ENCODE data around the gene SH2D3C. TPM values are rescaled to one million over a fixed set of nuclear protein-coding genes. Genes with fewer than 3 reads are reported as not detected.

Gene SH2D3C
- total and polyA plus RNA-seq, 2 of the 8 experiments (the other 6 are each of a cell fraction or from before 2014, with no cell fraction given) = 6.4 to 8.1 TPM

DNA sequence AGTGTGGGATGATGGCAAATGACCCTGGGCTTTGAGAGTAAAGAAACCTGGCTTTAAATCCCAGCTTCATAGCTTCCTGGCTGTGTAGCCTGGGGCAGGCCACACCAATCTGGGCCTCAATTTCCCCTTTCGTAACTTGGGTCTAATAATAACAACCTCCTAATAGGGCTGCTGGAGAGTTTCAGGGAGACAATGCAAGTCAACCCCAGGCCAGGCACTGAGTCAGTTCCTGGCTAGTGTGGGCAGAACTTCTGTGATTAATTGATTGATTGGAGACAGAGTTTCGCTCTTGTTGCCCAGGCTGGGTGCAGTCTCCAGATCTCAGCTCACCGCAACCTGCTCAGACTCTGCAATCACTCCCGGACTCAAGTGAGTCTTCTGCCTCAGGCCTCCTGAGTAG, 3.3 kb upstream of the SH2D3C start:
- no peak overlapping the region for H2BK12ac ChIP-seq (ENCODE audit: low read depth, low read length)
- no peak overlapping the region for H3K4me3 ChIP-seq (ENCODE audit: extremely low read depth in 1 of 4, insufficient read depth in 2 of 4, low read depth in 3 of 4, low read length in 4 of 4)
- no peak overlapping the region for H2AK5ac ChIP-seq (ENCODE audit: low read depth, low read length)
- no peak overlapping the region for H3K4me2 ChIP-seq (ENCODE audit: insufficient read depth in 1 of 2, low read depth in 2 of 2, low read length in 2 of 2)
- no peak overlapping the region for H3K23ac ChIP-seq (ENCODE audit: insufficient read length)
- peaks cover 0 to 18% (median 10%) of the 10 kb centered on the region in 4 experiments; a peak in 5 of 7 replicates for H3K4me1 ChIP-seq (replicated peaks in 1 of 4; ENCODE audit: control insufficient read depth in 3 of 4, insufficient read depth in 4 of 4, low read length in 3 of 4)
- no peak overlapping the region for H3K4ac ChIP-seq (replicated peaks; ENCODE audit: insufficient read length, low read depth, low read length)
- no peak overlapping the region for H4K91ac ChIP-seq (replicated peaks; ENCODE audit: insufficient read length, low read length)
- no peaks in the 10 kb centered on the region for H3K9me3 ChIP-seq (ENCODE audit: insufficient read depth in 2 of 2, low read depth in 1 of 2, low read length in 1 of 2)
- H3K23me2 ChIP-seq (ENCODE audit: low read depth, low read length) = no peaks in the 10 kb centered on the region
- H3K27me3 ChIP-seq (replicated peaks in 1 of 4; ENCODE audit: control insufficient read depth in 3 of 4, extremely low read depth in 1 of 4, insufficient read depth in 3 of 4, low read length in 3 of 4) = no peaks in the 10 kb centered on the region
- H3K36me3 ChIP-seq (ENCODE audit: control insufficient read depth in 2 of 4, insufficient read depth in 4 of 4, low read length in 3 of 4) = no peaks in the 10 kb centered on the region
- 94% methylated on average over 4 of the region's 4 CpGs; no CpG with 5 or more reads in 1 of the 2 experiments for WGBS, 2 experiments (ENCODE audit: extremely low coverage in 1 of 2, insufficient coverage in 1 of 2, insufficient read length in 1 of 2, insufficient replicate concordance in 2 of 2, low coverage in 1 of 2, low lambda C conversion rate in 2 of 2, missing lambda C conversion rate in 1 of 2)
- CTCF ChIA-PET (ENCODE audit: partially characterized antibody) = interaction anchor here (1.9 to 16.2 kb wide), 4 partner anchors 14 to 47 kb away, joined by 6 to 227 read pairs (median 28); partner anchors contain the start of gene TOR2A
- H2BK20ac ChIP-seq (ENCODE audit: low read length) = no peak overlapping the region
- FAIRE-seq (no peak), DNase-seq (ENCODE audit: low read depth in 1 of 2, low spot score in 2 of 2) (no peak)
- peaks cover under 1 to 1% of the 10 kb centered on the region in 2 experiments; a peak in 2 of 4 replicates for H3K79me2 ChIP-seq (ENCODE audit: control insufficient read depth in 1 of 2, insufficient read depth in 2 of 2, low read length in 2 of 2)
- H3K79me1 ChIP-seq (ENCODE audit: low read depth, low read length) = no peaks in the 10 kb centered on the region
- no peak overlapping the region for H3K9ac ChIP-seq (replicated peaks in 1 of 4; ENCODE audit: extremely low read depth in 1 of 4, low read depth in 3 of 4, low read length in 3 of 4)
- H2BK15ac ChIP-seq (ENCODE audit: low read length) = no peak overlapping the region
- no peak overlapping the region for H4K8ac ChIP-seq (ENCODE audit: extremely low read depth, insufficient read depth, low read length)
- TF ChIP-seq CEBPB (IDR thresholded peaks at IDR 0.05; ENCODE audit: low read depth, low read length) (no peak), GABPA (IDR thresholded peaks at IDR 0.05; ENCODE audit: borderline replicate concordance, insufficient read depth, low read length) (no peak), KDM1A (IDR thresholded peaks at IDR 0.05; ENCODE audit: borderline replicate concordance, low read length) (no peak), GTF2F1 (IDR thresholded peaks at IDR 0.05; ENCODE audit: borderline replicate concordance, low read depth, low read length) (no peak), PHF8 (conservative IDR thresholded peaks at IDR 0.05; ENCODE audit: low read depth, low read length) (no peak), RXRA (IDR thresholded peaks at IDR 0.05; ENCODE audit: insufficient read depth, low read depth, low read length) (no peak), POLR2AphosphoS5 (IDR thresholded peaks at IDR 0.05; ENCODE audit: low read depth, low read length) (no peak), EZH2 (IDR thresholded peaks at IDR 0.05; ENCODE audit: low read depth, low read length, severe bottlenecking) (no peak), SIN3A (conservative IDR thresholded peaks at IDR 0.05 in 1 of 2, IDR thresholded peaks at IDR 0.05 in 1 of 2; ENCODE audit: low read depth in 1 of 2, low read length in 2 of 2) (no peak), HDAC6 (IDR thresholded peaks at IDR 0.05; ENCODE audit: low read depth, low read length) (no peak), TEAD4 (IDR thresholded peaks at IDR 0.05; ENCODE audit: low read depth, low read length) (no peak)
- H2BK120ac ChIP-seq (replicated peaks; ENCODE audit: low read depth, low read length) = no peak overlapping the region
- no peak overlapping the region for H4K5ac ChIP-seq (ENCODE audit: insufficient read length, low read depth, low read length)
- no peak overlapping the region for H2AFZ ChIP-seq (ENCODE audit: low read length)
- H2BK5ac ChIP-seq (ENCODE audit: low read depth, low read length) = no peak overlapping the region
- no peaks in the 10 kb centered on the region for H4K20me1 ChIP-seq (replicated peaks in 1 of 2; ENCODE audit: control insufficient read depth in 1 of 2, insufficient read depth in 2 of 2, low read length in 2 of 2)
- POLR2A ChIA-PET (ENCODE audit: partially characterized antibody) = interaction anchor here (1.1 to 1.3 kb wide), 2 partner anchors 11 to 336 kb away, joined by 3 read pairs; no protein-coding TSS in a partner anchor
- no peak overlapping the region for H3K18ac ChIP-seq (ENCODE audit: extremely low read depth, low read length)
- no peak overlapping the region for H3K27ac ChIP-seq (ENCODE audit: low read depth, low read length)
- no peak overlapping the region for H3K56ac ChIP-seq (replicated peaks; ENCODE audit: insufficient read length, low read depth, low read length)
- H3K14ac ChIP-seq (ENCODE audit: insufficient read length) = no peak overlapping the region
